Measurements from ENCODE around the gene PAAF1. TPM values are rescaled to one million over a fixed set of nuclear protein-coding genes. Genes with fewer than 3 reads are reported as not detected.

PAAF1 gene
- total RNA-seq, 1 donor from 2014 or later: 14.8 TPM

GRCh38 chr11:73969991-73970800 is 93.4 kb downstream of the PAAF1 start:
- DNase-seq (ENCODE audit: extremely low read depth, low read depth, low spot score): no peak

DNA sequence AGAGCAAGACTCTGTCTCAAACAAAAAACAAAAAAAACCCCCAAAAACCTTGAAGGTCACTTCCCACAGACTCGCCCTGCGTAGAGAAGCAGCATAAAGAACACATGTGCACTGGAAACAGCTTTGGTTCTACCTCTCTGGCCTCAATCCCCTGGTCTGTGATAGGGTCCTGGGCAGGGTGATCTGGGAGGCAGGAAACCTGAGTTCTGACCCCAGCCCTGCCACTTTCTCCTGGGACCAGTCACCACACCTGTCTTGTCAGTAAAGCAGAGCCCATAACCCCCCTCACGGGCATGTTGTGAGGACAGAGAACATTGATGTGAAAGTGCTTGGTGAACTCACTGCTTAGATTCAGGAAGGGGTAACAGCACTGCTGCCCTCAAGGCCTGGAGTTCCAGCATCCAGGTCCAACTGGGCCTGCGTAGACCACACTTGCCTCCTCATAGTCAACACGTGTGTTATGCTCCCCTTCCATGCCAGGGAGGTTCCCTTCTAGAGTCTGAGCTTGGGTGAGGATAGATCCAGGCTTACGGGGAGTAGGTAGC is 94.4 kb downstream of the PAAF1 start:
- DNase-seq (ENCODE audit: extremely low read depth, low read depth, low spot score): no peak

DNA sequence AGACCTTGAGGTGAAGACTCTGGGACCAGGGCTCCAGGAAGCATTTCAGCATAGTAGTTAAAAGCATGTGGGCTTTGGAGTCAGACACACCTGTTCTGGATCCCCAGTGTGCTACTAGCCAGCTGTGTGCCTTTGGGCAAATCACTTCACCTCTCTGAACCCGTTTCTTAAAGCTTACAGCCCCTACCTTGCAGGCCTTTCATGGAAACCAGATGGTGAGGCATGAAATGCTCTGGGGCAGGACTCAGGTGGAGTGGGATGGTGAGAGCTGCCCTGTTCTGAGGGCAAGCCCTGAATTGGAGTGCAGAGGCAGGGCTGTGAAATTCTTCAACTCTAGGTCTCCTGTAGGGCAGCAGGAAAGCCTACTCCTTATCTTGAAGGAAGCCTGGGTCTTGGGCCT is 95.4 kb downstream of the PAAF1 start:
- no peak for DNase-seq (ENCODE audit: extremely low read depth, low read depth, low spot score)

- DNase-seq (ENCODE audit: extremely low read depth, low read depth, low spot score): no peak
These were observed 96.0 kb downstream of the PAAF1 start for GRCh38 chr11:73972620-73973449.

GRCh38 chr11:73974604-73975478 is 98.0 kb downstream of the PAAF1 start:
- no peak for DNase-seq (ENCODE audit: extremely low read depth, low read depth, low spot score)

GRCh38 chr11:73975479-73975757 is 98.6 kb downstream of the PAAF1 start:
- DNase-seq (ENCODE audit: extremely low read depth, low read depth, low spot score): no peak

DNA sequence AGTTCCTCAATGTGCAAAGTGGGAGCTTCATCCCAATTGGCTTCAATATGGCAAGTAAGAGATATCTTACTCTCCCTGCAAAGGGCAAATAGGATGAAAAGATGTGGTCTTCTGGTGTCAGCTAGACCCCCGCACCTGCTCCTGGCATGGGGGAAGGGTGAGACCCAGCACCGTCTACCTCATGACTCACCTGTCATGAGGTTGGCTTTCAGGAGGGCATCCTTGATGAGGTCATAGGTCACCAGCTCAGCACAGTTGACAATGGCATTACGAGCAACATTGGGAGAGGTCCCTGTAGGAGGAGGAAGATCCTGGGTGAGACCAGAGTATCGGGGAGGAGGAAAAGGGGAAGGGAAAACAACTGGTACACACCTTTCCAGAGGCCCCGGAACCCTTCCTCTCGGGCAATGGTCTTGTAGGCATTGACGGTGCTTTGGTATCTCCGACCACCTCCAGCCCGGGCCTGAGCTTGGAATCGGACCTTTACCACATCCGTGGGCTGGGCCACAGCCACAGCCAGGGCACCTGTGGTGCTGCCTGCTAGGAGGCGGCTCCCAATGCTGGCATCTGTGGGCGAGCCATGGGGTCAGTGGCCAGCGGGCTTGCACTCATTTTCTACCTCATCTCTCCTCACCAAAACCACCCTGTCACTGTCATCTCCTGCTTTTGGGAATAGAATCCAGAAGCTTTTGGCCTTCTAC is 99.8 kb downstream of the PAAF1 start:
- DNase-seq (ENCODE audit: extremely low read depth, low read depth, low spot score): no peak

- no peak for DNase-seq (ENCODE audit: extremely low read depth, low read depth, low spot score)
These were observed 101.2 kb downstream of the PAAF1 start for GRCh38 chr11:73977856-73978519.

DNA sequence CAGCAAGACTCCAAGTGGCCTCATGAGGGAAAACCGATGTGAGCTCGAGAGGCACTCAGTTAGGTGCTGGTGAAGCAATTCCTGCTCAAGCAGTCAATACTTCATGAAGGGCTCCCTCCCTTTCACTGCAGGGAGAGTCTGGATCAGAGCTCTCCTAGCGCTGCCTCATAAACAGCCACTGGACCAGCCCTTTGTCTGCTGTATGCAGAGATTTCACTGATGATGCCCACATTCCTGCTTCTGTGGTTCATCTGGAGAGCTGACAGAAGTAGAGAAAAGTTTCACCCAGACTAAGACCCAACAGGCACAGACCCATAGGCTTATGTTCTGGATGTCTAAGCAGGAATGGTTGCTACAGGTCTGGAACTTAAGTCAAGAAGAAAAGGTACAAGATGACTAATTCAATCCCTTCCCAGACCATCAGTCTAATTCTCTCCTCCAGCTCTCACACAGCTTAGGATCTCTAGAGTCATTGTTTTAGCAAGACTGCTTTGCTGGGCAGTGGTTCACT is 101.8 kb downstream of the PAAF1 start:
- DNase-seq (ENCODE audit: extremely low read depth, low read depth, low spot score): no peak

GRCh38 chr11:73980001-73980961 is 103.5 kb downstream of the PAAF1 start:
- DNase-seq (ENCODE audit: extremely low read depth, low read depth, low spot score): no peak

Other genes starting within 250 kb of the PAAF1 start
- 0.44 and 0.58 TPM in 2 replicates for gene PLEKHB1, start 230.4 kb upstream of the PAAF1 start, total RNA-seq
- gene RAB6A, start 115.9 kb upstream of the PAAF1 start, total RNA-seq: 182 and 235 TPM in 2 replicates
- 31.7 and 45.2 TPM in 2 replicates for gene MRPL48, start 89.1 kb upstream of the PAAF1 start, total RNA-seq
- 63.8 and 80.3 TPM in 2 replicates for gene COA4, start 153 bp upstream of the PAAF1 start, total RNA-seq
- not detected in 2 replicates for gene DNAJB13, start 74.0 kb downstream of the PAAF1 start, total RNA-seq
- gene UCP2, start 105.8 kb downstream of the PAAF1 start, total RNA-seq: 15.3 and 23.7 TPM in 2 replicates
- gene UCP3, start 132.1 kb downstream of the PAAF1 start, total RNA-seq: 0.10 and 1.4 TPM in 2 replicates

All from glomerular endothelial cell (primary cell).